GM21786 (cell line): ENCODE data around the gene CUBN.

Experiments used
- ATAC-seq: cut with Tn5 transposase; IDR thresholded peaks from one replicate; pipeline ENCODE4 v1.9.1; 2021; ENCODE audit not compliant: unreplicated experiment

The CUBN gene

GRCh38 chr10:17129741-17130140 is at the start of gene CUBN:
TSS of gene CUBN (minus strand) at chr10:17129811. CDS start at chr10:17129765, 46 bp downstream.
- ATAC-seq: no peak

- no peak for ATAC-seq
Observed at GRCh38 chr10:17179002-17179401, 49.4 kb upstream of the CUBN start.

- ATAC-seq: no peak
Observed at GRCh38 chr10:17178006-17178405, 48.4 kb upstream of the CUBN start.

GRCh38 chr10:17177014-17177413 is 47.4 kb upstream of the CUBN start:
- ATAC-seq: no peak

GRCh38 chr10:17176091-17176490 is 46.5 kb upstream of the CUBN start:
- no peak for ATAC-seq

- peak; percentile 47 for ATAC-seq
Observed at GRCh38 chr10:17175551-17175950, 45.9 kb upstream of the CUBN start.

GRCh38 chr10:17174626-17175025 is 45.0 kb upstream of the CUBN start:
- ATAC-seq: no peak

- ATAC-seq: no peak
Observed at GRCh38 chr10:17171141-17171641, 41.6 kb upstream of the CUBN start.

GRCh38 chr10:17169803-17170202 is 40.2 kb upstream of the CUBN start:
- ATAC-seq: no peak

GRCh38 chr10:17166699-17167098 is 37.1 kb upstream of the CUBN start:
- no peak for ATAC-seq

GRCh38 chr10:17162828-17163227 is 33.2 kb upstream of the CUBN start:
- ATAC-seq: no peak

GRCh38 chr10:17161775-17162174 is 32.2 kb upstream of the CUBN start:
- no peak for ATAC-seq

- no peak for ATAC-seq
Observed at GRCh38 chr10:17157024-17157423, 27.4 kb upstream of the CUBN start.

- ATAC-seq: no peak
Observed at GRCh38 chr10:17155826-17156225, 26.2 kb upstream of the CUBN start.

- no peak for ATAC-seq
Observed at GRCh38 chr10:17154116-17154515, 24.5 kb upstream of the CUBN start.

GRCh38 chr10:17153321-17153720 is 23.7 kb upstream of the CUBN start:
- no peak for ATAC-seq

- ATAC-seq: no peak
Observed at GRCh38 chr10:17151716-17152115, 22.1 kb upstream of the CUBN start.

GRCh38 chr10:17147884-17148489 is 18.4 kb upstream of the CUBN start:
- ATAC-seq: no peak

GRCh38 chr10:17146892-17147291 is 17.3 kb upstream of the CUBN start:
- no peak for ATAC-seq

GRCh38 chr10:17145239-17145638 is 15.6 kb upstream of the CUBN start:
- no peak for ATAC-seq

GRCh38 chr10:17144757-17145156 is 15.1 kb upstream of the CUBN start:
- ATAC-seq: no peak

GRCh38 chr10:17144032-17144431 is 14.4 kb upstream of the CUBN start:
- no peak for ATAC-seq

GRCh38 chr10:17143055-17143690 is 13.6 kb upstream of the CUBN start:
- no peak for ATAC-seq
